ENCODE results near the gene EEF2KMT.
"Not testable (repeated sequence)": the region's sequence is repeated elsewhere in the genome, so short reads cannot be mapped to it uniquely, and the experiment has no call there.

GRCh38 chr16:5134739-5135452 lies 37.3 kb upstream of the EEF2KMT start:
- TF ChIP-seq CTCF, POLR2AphosphoS5 (IDR thresholded peaks at IDR 0.05): not testable (repeated sequence)
